K562 (cell line): ENCODE results near the gene ZNF366. TPM values are rescaled to one million over a fixed set of nuclear protein-coding genes. Genes with fewer than 3 reads are reported as not detected.

ENCODE experiments used
- ETV1 ChIP-seq: fragments of 450-650 bp; conservative IDR thresholded peaks from 2 replicates; pipeline ENCODE4 v1.6.1; 2016; ENCODE audit warnings: missing genetic modification characterization, control low read depth, low read depth, missing compliant biosample characterization
- HSF4 ChIP-seq: fragments of 250-450 bp; sonication (Bioruptor Pico); IDR thresholded peaks from 2 replicates; pipeline ENCODE4 v2.1.2; 2022; ENCODE audit warnings: mild to moderate bottlenecking, moderate library complexity, borderline replicate concordance
- LCOR ChIP-seq: sonication (generic); formaldehyde crosslinking; IDR thresholded peaks from 2 replicates; pipeline ENCODE4 v1.8.0; 2022; ENCODE audit warnings: mild to moderate bottlenecking, missing genetic modification reagents
- SAP30 ChIP-seq: fragments of 200-600 bp; sonication (generic); IDR thresholded peaks from 2 replicates; pipeline ENCODE4 v1.6.1; 2012; ENCODE audit warnings: borderline replicate concordance, low read depth, mild to moderate bottlenecking, moderate library complexity, low read length, control low read depth, inconsistent platforms; ENCODE audit not compliant: insufficient read depth, poor library complexity, severe bottlenecking
- SMC3 ChIP-seq: conservative IDR thresholded peaks from 2 replicates; pipeline ENCODE4 v1.6.1; 2011; ENCODE audit warnings: low read depth, low read length, improper control_type of control experiment; ENCODE audit not compliant: insufficient read depth
- TAF9B ChIP-seq: fragments of 450-650 bp; IDR thresholded peaks from 2 replicates; pipeline ENCODE4 v1.6.1; 2018; ENCODE audit warnings: mild to moderate bottlenecking; ENCODE audit not compliant: partially characterized antibody
- TARDBP ChIP-seq: fragments of 450-650 bp; IDR thresholded peaks from 2 replicates; pipeline ENCODE4 v1.6.1; 2016
- XRCC4 ChIP-seq: IDR thresholded peaks from one replicate; pipeline ENCODE4 v1.6.1; 2011; ENCODE audit not compliant: insufficient read depth, insufficient read length; ENCODE audit errors: extremely low read depth
- ZNF24 ChIP-seq: fragments of 450-650 bp; IDR thresholded peaks from 2 replicates; pipeline ENCODE4 v1.6.1; 2016
- ZNF740 ChIP-seq, 3 experiments: fragments of 200-800 bp in 1 of 3; sonication (Bioruptor generic) in 1 of 3; sonication (generic) in 1 of 3; formaldehyde crosslinking in 1 of 3; IDR thresholded peaks; 2 replicates each; pipeline versions ENCODE4 v1.6.1 to v1.8.0; 2016 to 2022; ENCODE audit warnings: mild to moderate bottlenecking in 2 of 3, missing compliant biosample characterization in 2 of 3, missing genetic modification characterization in 2 of 3, missing genetic modification reagents in 1 of 3
- ZNF766 ChIP-seq: fragments of 200-800 bp; sonication (Bioruptor generic); conservative IDR thresholded peaks from 2 replicates; pipeline ENCODE4 v1.6.1; 2016; ENCODE audit warnings: missing genetic modification characterization, missing compliant biosample characterization
- ZNF79 ChIP-seq: fragments of 250-450 bp; sonication (Bioruptor Pico); IDR thresholded peaks from 2 replicates; pipeline ENCODE4 v1.4.0; 2020; ENCODE audit warnings: low read depth, mild to moderate bottlenecking, moderate library complexity
- ZSCAN29 ChIP-seq: fragments of 450-650 bp; IDR thresholded peaks from 2 replicates; pipeline ENCODE4 v1.6.1; 2017
- polyA plus RNA-seq, 8 experiments: library from polyadenylated mRNA; depleted of rRNA in 4 of 8; stranded (reverse) in 5 of 8; unstranded in 3 of 8; fragments of >200 nt; fragmentation: Nextera tagmentation in 2 of 8; fragmentation: Illumina TruSeq in 1 of 8; extraction: Ambion mirVana in 2 of 8; extraction: Trizol in 1 of 8; gene quantifications; 2 replicates each; pipeline versions ENCODE4 v1.2.1 to v1.2.3, GENCODE V29; 2011 to 2014; ENCODE audit warnings: inconsistent platforms in 1 of 8, missing spikeins in 1 of 8
- total RNA-seq, 7 experiments: library from RNA; depleted of rRNA in 6 of 7; stranded (reverse); fragments of >200 nt in 6 of 7; fragmentation: Illumina TruSeq in 2 of 7; extraction: Trizol in 2 of 7; gene quantifications; 2 replicates each; pipeline versions ENCODE4 v1.2.1 to v1.2.3, GENCODE V29; 2011 to 2021; ENCODE audit warnings: low replicate concordance in 1 of 7
- TF ChIP-seq, protein P1 (sequence below): sonication (generic); IDR thresholded peaks from 2 replicates; pipeline ENCODE4 v1.6.1; 2016
- TF ChIP-seq, protein P2 (sequence below), 3 experiments: IDR thresholded peaks in 2 of 3; conservative IDR thresholded peaks in 1 of 3; 2 replicates each; pipeline ENCODE4 v1.5.1; 2011 to 2012; ENCODE audit warnings: low read length in 3 of 3, mild to moderate bottlenecking in 3 of 3, control low read depth in 2 of 3, improper control_type of control experiment in 1 of 3, inconsistent platforms in 1 of 3, low read depth in 1 of 3, mixed read lengths in 1 of 3, moderate library complexity in 1 of 3; ENCODE audit not compliant: insufficient read depth in 2 of 3
- TF ChIP-seq, protein P3 (sequence below): sonication (generic); formaldehyde crosslinking; IDR thresholded peaks from 2 replicates; pipeline ENCODE4 v1.8.0; 2022; ENCODE audit warnings: missing genetic modification reagents, mild to moderate bottlenecking, borderline replicate concordance
- TF ChIP-seq, protein P4 (sequence below), 2 experiments: IDR thresholded peaks in 1 of 2; conservative IDR thresholded peaks in 1 of 2; 2 replicates each; pipeline ENCODE4 v1.6.1; 2016; ENCODE audit warnings: low read depth in 2 of 2, mild to moderate bottlenecking in 1 of 2, missing compliant biosample characterization in 1 of 2, missing genetic modification characterization in 1 of 2, moderate library complexity in 1 of 2

ZNF366 gene
- total and polyA plus RNA-seq, 9 of the 15 experiments (the other 6 are each of a cell fraction or from before 2014, with no cell fraction given) = not detected

DNA sequence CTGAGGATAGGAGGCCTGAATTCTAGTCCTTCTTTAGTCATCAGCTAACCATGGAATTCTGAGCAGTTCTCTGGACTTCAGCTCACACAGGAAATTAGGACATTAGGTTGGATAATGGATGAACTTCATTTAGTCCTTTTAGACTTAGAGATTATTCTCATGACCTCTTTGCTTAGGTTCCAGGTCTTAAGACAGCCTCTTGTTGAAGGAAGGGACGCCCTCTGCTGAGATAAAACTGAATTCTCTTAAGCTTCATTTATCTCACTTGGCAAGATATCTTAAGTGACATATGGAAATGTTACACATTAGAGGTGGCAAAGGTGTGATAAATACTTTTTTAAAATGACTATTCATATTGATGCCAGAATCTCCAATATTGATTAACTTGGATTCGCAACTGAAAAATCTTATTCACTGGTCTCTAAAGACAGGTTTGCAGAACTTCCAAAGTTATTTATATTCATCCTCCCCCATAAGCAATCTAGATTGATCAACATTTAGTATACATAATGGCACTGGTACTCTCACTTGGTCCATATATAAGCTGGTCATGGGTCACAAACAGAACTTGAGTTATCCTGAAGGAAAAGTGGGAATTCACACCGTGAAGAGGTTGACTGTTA lies 16.9 kb upstream of the ZNF366 start (continued):
- TF ChIP-seq, protein P1, sequence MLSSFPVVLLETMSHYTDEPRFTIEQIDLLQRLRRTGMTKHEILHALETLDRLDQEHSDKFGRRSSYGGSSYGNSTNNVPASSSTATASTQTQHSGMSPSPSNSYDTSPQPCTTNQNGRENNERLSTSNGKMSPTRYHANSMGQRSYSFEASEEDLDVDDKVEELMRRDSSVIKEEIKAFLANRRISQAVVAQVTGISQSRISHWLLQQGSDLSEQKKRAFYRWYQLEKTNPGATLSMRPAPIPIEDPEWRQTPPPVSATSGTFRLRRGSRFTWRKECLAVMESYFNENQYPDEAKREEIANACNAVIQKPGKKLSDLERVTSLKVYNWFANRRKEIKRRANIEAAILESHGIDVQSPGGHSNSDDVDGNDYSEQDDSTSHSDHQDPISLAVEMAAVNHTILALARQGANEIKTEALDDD = no peak
- TF ChIP-seq TAF9B (no peak), ZNF79 (CRISPR knock-in tag) (peak; percentile 92), XRCC4 (no peak), HSF4 (CRISPR knock-in tag) (no peak), ETV1 (tag) (0 out of 2 replicates have a peak, but pooled peaks have one; percentile 8), ZNF24 (peak; percentile 62; the same call in 1 of the 2 replicates), TARDBP (no peak), LCOR (CRISPR knock-in tag) (no peak), ZNF766 (CRISPR knock-in tag) (no peak), SAP30 (no peak), ZSCAN29 (no peak), SMC3 (peak; percentile 71; the same call in 1 of the 2 replicates), ZNF740 (CRISPR knock-in tag; IDR thresholded peaks at IDR 0.05) (no peak), ZNF740 (tag; IDR thresholded peaks at IDR 0.05) (no peak)
- TF ChIP-seq, protein P2, sequence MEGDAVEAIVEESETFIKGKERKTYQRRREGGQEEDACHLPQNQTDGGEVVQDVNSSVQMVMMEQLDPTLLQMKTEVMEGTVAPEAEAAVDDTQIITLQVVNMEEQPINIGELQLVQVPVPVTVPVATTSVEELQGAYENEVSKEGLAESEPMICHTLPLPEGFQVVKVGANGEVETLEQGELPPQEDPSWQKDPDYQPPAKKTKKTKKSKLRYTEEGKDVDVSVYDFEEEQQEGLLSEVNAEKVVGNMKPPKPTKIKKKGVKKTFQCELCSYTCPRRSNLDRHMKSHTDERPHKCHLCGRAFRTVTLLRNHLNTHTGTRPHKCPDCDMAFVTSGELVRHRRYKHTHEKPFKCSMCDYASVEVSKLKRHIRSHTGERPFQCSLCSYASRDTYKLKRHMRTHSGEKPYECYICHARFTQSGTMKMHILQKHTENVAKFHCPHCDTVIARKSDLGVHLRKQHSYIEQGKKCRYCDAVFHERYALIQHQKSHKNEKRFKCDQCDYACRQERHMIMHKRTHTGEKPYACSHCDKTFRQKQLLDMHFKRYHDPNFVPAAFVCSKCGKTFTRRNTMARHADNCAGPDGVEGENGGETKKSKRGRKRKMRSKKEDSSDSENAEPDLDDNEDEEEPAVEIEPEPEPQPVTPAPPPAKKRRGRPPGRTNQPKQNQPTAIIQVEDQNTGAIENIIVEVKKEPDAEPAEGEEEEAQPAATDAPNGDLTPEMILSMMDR (IDR thresholded peaks at IDR 0.05 in 2 of 3, conservative IDR thresholded peaks at IDR 0.05 in 1 of 3; ENCODE audit: insufficient read depth in 2 of 3, low read depth in 1 of 3, low read length in 3 of 3) = peak; percentile 47 to 86 (median 52); a peak in 4 of 6 replicates
- TF ChIP-seq, protein P3, sequence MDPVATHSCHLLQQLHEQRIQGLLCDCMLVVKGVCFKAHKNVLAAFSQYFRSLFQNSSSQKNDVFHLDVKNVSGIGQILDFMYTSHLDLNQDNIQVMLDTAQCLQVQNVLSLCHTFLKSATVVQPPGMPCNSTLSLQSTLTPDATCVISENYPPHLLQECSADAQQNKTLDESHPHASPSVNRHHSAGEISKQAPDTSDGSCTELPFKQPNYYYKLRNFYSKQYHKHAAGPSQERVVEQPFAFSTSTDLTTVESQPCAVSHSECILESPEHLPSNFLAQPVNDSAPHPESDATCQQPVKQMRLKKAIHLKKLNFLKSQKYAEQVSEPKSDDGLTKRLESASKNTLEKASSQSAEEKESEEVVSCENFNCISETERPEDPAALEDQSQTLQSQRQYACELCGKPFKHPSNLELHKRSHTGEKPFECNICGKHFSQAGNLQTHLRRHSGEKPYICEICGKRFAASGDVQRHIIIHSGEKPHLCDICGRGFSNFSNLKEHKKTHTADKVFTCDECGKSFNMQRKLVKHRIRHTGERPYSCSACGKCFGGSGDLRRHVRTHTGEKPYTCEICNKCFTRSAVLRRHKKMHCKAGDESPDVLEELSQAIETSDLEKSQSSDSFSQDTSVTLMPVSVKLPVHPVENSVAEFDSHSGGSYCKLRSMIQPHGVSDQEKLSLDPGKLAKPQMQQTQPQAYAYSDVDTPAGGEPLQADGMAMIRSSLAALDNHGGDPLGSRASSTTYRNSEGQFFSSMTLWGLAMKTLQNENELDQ (CRISPR knock-in tag) = no peak
- TF ChIP-seq, protein P4, sequence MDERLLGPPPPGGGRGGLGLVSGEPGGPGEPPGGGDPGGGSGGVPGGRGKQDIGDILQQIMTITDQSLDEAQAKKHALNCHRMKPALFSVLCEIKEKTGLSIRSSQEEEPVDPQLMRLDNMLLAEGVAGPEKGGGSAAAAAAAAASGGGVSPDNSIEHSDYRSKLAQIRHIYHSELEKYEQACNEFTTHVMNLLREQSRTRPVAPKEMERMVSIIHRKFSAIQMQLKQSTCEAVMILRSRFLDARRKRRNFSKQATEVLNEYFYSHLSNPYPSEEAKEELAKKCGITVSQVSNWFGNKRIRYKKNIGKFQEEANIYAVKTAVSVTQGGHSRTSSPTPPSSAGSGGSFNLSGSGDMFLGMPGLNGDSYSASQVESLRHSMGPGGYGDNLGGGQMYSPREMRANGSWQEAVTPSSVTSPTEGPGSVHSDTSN (CRISPR knock-in tag; IDR thresholded peaks at IDR 0.05; ENCODE audit: low read depth) = no peak
- TF ChIP-seq, protein P4 (tag; conservative IDR thresholded peaks at IDR 0.05; ENCODE audit: low read depth) = peak; percentile 43
